HepG2 (cell line): ENCODE data around the gene TOM1L2. TPM values are rescaled to one million over a fixed set of nuclear protein-coding genes. Genes with fewer than 3 reads are reported as not detected.

Source experiments
- AKAP8 ChIP-seq: sonication (generic); formaldehyde crosslinking; IDR thresholded peaks from 2 replicates; pipeline ENCODE4 v1.5.1; 2020; ENCODE audit warnings: mild to moderate bottlenecking, missing genetic modification reagents
- ARID2 ChIP-seq: sonication (generic); formaldehyde crosslinking; IDR thresholded peaks from 2 replicates; pipeline ENCODE4 v1.8.1; 2022; ENCODE audit warnings: mild to moderate bottlenecking, missing genetic modification reagents, borderline replicate concordance
- KAT2B ChIP-seq: fragments of 150-350 bp; IDR thresholded peaks from 2 replicates; pipeline ENCODE4 v1.6.1; 2014; ENCODE audit warnings: low read depth, low read length, borderline replicate concordance
- KLF15 ChIP-seq: sonication (generic); formaldehyde crosslinking; IDR thresholded peaks from 2 replicates; pipeline ENCODE4 v1.8.1; 2023; ENCODE audit warnings: borderline replicate concordance, mild to moderate bottlenecking, inconsistent platforms, missing genetic modification reagents, mixed read lengths
- NFKB2 ChIP-seq: sonication (generic); formaldehyde crosslinking; IDR thresholded peaks from 2 replicates; pipeline ENCODE4 v1.4.0; 2020; ENCODE audit warnings: missing genetic modification reagents, borderline replicate concordance
- NR2F2 ChIP-seq: IDR thresholded peaks from 2 replicates; pipeline ENCODE4 v1.6.1; 2012; ENCODE audit warnings: low read depth, inconsistent platforms, borderline replicate concordance
- TCF7L2 ChIP-seq: IDR thresholded peaks from 2 replicates; pipeline ENCODE4 v1.6.1; 2011; ENCODE audit warnings: mild to moderate bottlenecking, low read depth, low read length, moderate library complexity
- ZFP36L1 ChIP-seq: sonication (generic); formaldehyde crosslinking; IDR thresholded peaks from 2 replicates; pipeline ENCODE4 v1.8.0; 2022; ENCODE audit warnings: mild to moderate bottlenecking, missing genetic modification reagents, moderate library complexity
- ZNF547 ChIP-seq: sonication (generic); formaldehyde crosslinking; IDR thresholded peaks from 2 replicates; pipeline ENCODE4 v1.5.1; 2020; ENCODE audit warnings: mild to moderate bottlenecking, missing genetic modification reagents
- ZNF549 ChIP-seq: sonication (generic); formaldehyde crosslinking; IDR thresholded peaks from 2 replicates; pipeline ENCODE4 v1.5.0; 2020; ENCODE audit warnings: missing genetic modification reagents
- polyA plus RNA-seq, 8 experiments: library from polyadenylated mRNA; depleted of rRNA in 3 of 8; stranded (reverse) in 7 of 8; unstranded in 1 of 8; fragments of >200 nt; fragmentation: Illumina TruSeq in 4 of 8; extraction: Trizol in 4 of 8; gene quantifications; 2 replicates each; pipeline versions ENCODE4 v1.2.1 to v1.2.3, GENCODE V29; 2011 to 2016; ENCODE audit warnings: low read depth in 4 of 8, missing spikeins in 1 of 8, mixed read lengths in 1 of 8; ENCODE audit not compliant: insufficient read depth in 1 of 8
- total RNA-seq, 5 experiments: library from RNA; depleted of rRNA; stranded (reverse); fragments of >200 nt; fragmentation: Illumina TruSeq; extraction: Trizol; gene quantifications; 2 replicates each; pipeline ENCODE4 v1.2.3, GENCODE V29; 2016; ENCODE audit warnings: low read depth in 1 of 5
- TF ChIP-seq, protein P1 (sequence below): IDR thresholded peaks from 2 replicates; pipeline ENCODE4 v1.6.1; 2016; ENCODE audit warnings: low read depth, missing genetic modification reagents, missing compliant biosample characterization
- TF ChIP-seq, protein P2 (sequence below), 2 experiments: sonication (generic) in 1 of 2; formaldehyde crosslinking in 1 of 2; IDR thresholded peaks; 2 replicates each; pipeline versions ENCODE4 v1.4.0 to v1.6.1; 2016 to 2020; ENCODE audit warnings: borderline replicate concordance in 1 of 2, low read depth in 1 of 2, mild to moderate bottlenecking in 1 of 2, missing genetic modification reagents in 1 of 2

The TOM1L2 gene
- total and polyA plus RNA-seq, 2 of the 13 experiments (the other 11 are each of a cell fraction or from before 2014, with no cell fraction given), result 4.7 to 7.4 TPM

DNA sequence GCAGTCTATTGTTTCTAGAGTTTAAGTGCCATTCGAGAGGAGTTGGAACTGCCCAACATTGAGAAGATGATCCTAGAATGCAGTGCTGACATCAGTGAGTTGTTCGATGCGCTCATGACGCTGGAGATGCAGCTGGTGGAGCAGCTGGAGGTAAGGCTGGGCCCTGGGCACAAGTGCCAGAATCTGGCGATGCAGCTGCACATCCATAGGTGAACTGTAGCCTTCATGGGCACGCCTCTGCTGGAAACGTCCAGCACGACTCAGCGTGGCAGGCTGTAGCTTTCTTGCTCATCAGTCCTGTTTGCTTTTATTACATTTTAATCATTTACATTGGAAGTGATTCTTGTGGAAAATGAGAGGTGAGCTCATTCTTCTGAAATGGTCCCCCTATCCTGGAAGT is 32.1 kb upstream of the TOM1L2 start (continued):
- TF ChIP-seq, protein P1, sequence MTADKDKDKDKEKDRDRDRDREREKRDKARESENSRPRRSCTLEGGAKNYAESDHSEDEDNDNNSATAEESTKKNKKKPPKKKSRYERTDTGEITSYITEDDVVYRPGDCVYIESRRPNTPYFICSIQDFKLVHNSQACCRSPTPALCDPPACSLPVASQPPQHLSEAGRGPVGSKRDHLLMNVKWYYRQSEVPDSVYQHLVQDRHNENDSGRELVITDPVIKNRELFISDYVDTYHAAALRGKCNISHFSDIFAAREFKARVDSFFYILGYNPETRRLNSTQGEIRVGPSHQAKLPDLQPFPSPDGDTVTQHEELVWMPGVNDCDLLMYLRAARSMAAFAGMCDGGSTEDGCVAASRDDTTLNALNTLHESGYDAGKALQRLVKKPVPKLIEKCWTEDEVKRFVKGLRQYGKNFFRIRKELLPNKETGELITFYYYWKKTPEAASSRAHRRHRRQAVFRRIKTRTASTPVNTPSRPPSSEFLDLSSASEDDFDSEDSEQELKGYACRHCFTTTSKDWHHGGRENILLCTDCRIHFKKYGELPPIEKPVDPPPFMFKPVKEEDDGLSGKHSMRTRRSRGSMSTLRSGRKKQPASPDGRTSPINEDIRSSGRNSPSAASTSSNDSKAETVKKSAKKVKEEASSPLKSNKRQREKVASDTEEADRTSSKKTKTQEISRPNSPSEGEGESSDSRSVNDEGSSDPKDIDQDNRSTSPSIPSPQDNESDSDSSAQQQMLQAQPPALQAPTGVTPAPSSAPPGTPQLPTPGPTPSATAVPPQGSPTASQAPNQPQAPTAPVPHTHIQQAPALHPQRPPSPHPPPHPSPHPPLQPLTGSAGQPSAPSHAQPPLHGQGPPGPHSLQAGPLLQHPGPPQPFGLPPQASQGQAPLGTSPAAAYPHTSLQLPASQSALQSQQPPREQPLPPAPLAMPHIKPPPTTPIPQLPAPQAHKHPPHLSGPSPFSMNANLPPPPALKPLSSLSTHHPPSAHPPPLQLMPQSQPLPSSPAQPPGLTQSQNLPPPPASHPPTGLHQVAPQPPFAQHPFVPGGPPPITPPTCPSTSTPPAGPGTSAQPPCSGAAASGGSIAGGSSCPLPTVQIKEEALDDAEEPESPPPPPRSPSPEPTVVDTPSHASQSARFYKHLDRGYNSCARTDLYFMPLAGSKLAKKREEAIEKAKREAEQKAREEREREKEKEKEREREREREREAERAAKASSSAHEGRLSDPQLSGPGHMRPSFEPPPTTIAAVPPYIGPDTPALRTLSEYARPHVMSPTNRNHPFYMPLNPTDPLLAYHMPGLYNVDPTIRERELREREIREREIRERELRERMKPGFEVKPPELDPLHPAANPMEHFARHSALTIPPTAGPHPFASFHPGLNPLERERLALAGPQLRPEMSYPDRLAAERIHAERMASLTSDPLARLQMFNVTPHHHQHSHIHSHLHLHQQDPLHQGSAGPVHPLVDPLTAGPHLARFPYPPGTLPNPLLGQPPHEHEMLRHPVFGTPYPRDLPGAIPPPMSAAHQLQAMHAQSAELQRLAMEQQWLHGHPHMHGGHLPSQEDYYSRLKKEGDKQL, result no peak
- TF ChIP-seq ARID2 (CRISPR knock-in tag) (no peak), ZFP36L1 (CRISPR knock-in tag) (no peak), ZNF549 (CRISPR knock-in tag) (no peak), KAT2B (no peak), NFKB2 (CRISPR knock-in tag) (no peak), TCF7L2 (no peak), AKAP8 (no peak), ZNF547 (CRISPR knock-in tag) (no peak), NR2F2 (no peak), KLF15 (CRISPR knock-in tag) (no peak)
- TF ChIP-seq, protein P2, sequence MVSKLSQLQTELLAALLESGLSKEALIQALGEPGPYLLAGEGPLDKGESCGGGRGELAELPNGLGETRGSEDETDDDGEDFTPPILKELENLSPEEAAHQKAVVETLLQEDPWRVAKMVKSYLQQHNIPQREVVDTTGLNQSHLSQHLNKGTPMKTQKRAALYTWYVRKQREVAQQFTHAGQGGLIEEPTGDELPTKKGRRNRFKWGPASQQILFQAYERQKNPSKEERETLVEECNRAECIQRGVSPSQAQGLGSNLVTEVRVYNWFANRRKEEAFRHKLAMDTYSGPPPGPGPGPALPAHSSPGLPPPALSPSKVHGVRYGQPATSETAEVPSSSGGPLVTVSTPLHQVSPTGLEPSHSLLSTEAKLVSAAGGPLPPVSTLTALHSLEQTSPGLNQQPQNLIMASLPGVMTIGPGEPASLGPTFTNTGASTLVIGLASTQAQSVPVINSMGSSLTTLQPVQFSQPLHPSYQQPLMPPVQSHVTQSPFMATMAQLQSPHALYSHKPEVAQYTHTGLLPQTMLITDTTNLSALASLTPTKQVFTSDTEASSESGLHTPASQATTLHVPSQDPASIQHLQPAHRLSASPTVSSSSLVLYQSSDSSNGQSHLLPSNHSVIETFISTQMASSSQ (IDR thresholded peaks at IDR 0.05; ENCODE audit: low read depth), result no peak
- TF ChIP-seq, protein P2 (CRISPR knock-in tag; IDR thresholded peaks at IDR 0.05; ENCODE audit: borderline replicate concordance), result no peak
- TF ChIP-seq, all 625 proteins: peak for 0
